NOMO-1 (cell line): ENCODE results near the gene REXO1.
A peak's percentile ranks its signal among the peaks of the same experiment; 100 is the strongest.
"Not testable (repeated sequence)": the region's sequence is repeated elsewhere in the genome, so short reads cannot be mapped to it uniquely, and the experiment has no call there.

ENCODE experiments used
- DNase-seq, 2 experiments: peaks; one replicate each; lab custom pipeline; 2025; ENCODE audit not compliant: unreplicated experiment in 2 of 2; lab: John Stamatoyannopoulos, UW

The REXO1 gene

DNA sequence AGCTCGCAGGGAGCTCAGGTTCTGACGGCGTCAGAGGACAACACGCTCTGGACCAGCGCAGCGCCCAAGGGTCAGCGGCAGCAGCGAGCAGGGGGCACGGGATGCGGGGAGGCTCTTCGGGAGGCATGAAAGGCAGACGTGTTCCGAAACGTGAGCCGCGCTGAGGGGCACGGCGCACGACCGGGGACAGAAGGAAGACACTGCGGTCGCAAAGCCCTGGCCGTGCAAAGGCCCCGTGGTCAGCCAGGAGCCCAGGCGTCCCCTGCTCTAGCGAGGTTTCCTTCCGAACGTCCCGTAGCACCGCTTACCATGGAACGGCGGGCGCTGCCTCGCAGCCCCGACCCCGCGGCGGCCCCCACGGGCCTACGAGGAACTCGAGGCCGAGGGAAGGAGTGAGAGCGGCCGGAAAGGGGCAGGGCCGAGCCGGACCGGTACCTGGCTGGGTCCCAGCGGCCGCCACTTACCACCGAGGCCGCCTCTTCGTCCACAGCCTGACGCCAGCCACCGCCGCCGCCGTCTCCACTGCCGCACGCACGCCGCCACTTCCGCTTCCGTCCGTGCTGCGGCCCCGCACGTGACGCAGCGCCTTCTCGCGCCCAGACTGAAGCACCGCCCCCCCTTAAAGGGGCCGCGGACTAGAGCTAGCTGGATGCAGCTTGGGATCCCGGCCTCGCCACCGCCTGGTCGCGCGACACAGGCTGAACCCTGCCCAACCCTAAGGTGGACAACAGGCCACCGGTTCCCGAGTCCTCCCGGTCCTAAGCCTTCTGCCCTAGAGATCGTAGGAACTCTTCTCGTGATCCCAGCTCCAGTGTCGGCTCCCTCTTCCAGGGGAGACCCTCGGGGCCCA, 27.6 kb upstream of the REXO1 start:
- DNase-seq = peak; percentile 92 to 96

GRCh38 chr19:1875265-1875645, 27.0 kb upstream of the REXO1 start:
- not testable (repeated sequence) for DNase-seq

GRCh38 chr19:1874554-1875185, 26.4 kb upstream of the REXO1 start:
- DNase-seq = peak in 1 of 2 experiments; percentile 55

DNA sequence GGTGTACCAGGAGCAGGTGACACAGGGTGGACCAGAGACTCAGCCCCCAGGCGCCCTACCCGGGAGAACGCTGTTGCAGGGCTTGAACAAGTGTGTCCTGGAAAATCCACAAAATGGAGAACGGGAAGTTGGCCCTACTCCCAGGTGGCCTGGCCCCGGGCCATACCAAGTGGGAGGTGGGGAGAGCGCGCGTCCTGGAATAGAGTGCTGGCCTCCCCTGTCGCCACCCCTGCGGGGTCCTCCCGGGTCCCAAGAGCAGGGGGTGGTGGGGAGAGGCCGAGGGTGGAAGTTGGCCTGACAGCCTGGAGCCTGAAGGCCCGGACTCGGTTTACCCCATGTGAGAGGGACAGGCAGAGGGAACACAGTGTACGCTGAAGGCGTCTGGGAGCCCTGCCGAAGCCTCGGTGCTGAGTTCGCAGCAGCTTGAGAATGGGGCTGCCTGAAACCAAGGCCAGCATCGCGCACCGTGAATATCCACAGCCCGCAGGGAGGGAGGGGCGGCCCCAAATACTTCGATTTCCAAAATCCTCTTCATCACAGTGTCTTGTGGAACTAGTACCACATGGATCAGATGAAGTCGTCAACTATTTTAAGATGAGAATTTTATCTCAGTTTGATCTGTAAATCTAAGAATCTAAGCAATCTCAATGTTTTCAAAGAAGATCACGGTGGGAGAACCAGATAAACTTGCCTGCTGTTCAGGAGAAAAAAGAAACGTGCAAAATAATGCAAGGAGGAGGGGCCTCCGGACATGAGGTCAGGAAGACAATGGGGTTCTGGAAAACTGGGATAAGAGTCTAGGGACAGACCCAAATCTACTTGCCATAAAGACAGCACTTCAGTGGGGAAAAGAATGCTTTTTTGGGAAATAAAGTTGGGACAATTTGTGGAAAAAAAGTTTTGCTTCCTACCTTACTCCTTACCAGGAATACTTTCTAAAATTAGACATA, 25.5 kb upstream of the REXO1 start:
- no peak for DNase-seq

DNA sequence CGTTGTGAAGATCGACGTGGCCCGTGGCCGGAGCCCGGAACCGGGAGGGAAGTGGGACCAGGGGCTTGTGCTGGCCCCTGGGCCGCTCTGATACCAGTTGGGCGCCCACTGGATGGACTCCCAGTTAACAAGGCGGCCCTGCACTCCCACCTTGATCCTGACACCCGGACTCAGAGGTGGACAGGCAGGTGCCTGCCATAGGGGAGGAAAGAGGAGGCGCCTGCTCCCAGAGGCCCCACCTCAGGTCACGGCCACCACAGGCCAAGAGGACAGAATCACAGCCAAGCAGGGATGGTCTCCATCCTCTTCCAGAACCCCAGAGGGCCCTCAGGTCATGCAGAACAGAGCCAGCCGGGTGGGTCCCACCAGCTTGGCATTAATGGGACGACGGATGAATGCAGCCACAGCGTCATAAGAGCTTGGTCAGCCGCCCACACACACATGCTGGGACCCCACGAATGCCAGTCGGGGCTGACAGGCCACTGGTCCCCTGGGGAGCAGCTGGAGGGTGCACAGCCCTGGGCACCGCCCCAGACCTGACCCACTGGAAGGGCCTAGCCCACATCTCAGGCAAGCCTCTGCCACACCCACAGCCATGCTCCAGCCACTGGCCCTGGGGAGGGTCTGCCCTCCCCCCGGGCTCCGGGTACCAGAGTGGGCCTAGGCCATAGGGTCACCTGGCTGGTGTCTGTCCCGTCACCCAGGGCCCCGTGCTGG, 24.7 kb upstream of the REXO1 start:
- no peak for DNase-seq

DNA sequence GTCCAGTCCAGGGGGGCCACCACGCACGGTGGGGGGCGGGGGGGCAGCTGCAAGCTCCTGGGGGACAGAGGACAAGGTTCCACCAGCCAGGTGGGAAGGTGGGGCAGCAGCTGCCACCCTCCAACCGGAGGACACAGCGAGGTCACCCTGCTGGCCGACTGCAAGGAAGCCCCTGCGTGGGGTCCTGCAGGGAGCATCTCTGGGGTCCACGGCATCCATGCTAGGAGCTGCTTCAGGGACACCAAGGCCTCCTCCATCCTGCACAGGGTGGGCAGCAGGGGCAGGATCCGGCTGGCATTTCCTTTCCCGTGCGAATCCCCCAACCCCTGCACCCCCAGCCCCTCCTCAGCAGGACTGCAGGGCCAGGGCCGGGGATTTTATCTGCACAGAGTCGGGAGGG, 23.3 kb upstream of the REXO1 start:
- DNase-seq = no peak

DNA sequence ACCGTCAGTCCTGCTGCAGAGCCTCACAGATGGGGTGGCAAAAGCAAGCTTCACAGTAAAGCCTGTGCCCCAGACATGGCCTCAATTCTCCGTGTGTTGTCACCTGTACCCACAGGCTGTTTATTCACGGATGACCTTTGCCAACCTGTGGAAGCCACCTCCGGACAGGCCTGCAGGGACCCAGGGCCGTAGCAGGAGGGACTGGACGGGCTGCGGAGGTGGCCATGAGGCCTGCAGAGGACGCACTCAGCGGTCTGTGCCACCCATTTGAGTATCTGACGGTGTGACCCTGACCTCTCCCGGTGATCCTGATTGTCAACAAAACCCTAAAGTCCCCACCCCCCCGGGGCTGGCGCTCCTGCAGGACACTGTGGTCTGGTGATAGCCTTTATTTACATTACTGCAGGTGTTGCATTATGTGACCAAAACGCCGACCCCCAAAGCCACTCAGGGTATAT, 22.9 kb upstream of the REXO1 start:
- no peak for DNase-seq

DNA sequence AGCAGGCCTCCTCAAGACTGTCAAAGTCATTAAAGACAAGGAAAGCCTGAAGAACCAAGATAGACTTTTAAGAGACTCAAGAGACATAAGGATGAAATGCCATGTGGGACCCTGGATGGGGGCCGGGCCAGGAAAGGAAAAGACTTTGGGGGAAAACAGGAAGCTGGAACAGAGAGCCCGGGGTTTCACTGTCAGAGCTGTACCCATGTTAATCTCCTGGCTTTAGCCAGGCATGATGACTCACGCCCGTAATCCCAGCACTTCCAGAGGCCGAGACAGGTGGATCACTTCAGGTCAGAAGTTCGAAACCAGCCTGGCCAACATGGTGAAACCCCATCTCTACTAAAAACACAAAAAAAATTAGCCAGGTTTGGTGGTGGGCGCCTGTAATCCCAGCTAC, 20.7 kb upstream of the REXO1 start:
- no peak for DNase-seq

DNA sequence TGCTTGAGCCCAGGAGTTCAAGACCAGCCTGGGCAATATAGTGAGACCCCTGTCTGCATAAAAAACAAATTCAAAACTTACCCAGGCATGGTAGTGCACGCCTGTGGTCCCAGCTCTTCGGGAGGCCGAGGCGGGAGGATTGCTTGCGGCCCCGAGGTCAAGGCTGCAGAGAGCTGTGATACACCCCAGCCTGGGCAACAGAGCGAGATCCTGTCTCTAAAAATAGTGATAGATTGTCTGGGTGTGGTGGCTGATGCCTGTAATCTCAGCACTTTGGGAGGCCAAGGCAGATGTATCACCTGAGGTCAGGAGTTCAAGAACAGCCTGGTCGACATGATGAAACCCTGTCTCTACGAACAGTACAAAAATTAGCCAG, 19.1 kb upstream of the REXO1 start:
- DNase-seq = no peak

GRCh38 chr19:1866693-1867348, 18.5 kb upstream of the REXO1 start:
- no peak for DNase-seq

- DNase-seq = no peak
These were observed 17.1 kb upstream of the REXO1 start for GRCh38 chr19:1865172-1866010.

- peak; percentile 66 to 74 for DNase-seq
These were observed 16.3 kb upstream of the REXO1 start for GRCh38 chr19:1864480-1865171.

DNA sequence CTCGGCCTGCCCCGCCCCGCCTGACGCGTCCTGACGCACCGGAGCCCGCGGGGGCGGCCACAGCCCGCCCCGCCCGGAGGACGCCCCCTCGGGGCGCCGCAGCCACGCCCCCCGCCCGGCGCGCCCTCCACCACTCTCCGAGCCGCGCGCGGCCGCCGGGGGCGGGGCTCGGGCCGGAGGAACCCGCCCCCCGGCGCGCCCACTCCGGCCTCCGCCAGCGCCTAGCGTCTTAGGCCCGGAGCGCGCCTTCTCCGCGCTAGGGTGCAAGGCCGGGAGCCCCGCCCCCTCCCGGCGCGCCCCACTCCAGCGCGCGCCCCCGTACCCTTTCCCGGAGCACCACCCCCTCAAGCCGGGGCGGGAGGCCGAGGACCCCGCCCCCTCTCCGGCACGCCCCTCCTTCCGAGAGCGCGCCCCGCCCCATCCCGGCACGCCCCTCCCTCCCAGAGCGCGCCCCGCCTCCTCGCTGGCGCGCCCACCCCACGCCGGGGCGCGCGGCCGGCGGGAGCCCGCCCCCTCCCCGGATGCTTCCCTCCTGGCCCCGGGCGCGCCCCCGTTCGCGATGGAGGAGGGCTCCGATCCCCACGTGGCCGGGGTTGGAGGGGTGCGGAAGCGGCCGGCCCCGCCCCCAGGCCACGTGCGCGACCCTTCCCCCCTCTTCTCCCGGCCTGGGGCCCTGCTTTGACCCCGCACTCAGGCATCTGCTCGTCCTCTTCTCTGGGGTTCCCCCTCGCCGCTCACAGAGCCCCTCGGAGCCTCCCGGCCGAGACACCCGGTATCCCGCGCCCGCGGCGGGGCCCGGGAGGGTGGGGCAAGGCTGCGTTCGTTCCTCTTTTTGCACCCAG, 15.6 kb upstream of the REXO1 start:
- DNase-seq = peak; percentile 89 to 95

DNA sequence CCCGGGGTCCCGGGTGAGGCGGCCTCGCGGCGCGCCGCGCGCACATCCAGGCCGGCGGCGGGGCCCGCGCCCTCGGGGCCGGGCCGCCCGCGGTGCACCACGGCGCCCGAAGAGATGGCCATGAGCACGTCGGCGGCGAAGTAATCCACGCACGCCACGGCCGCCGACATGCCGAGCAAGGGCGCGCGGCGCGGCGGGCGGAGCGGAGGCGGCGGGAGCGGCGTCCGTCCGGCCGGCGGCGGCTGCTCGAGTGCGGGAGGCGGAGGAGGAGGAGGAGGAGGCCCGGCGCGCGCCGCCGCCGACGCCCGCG, 15.0 kb upstream of the REXO1 start, which contains the start of gene KLF16:
Gene KLF16 (minus strand): TSS at position 252 of the 310 bp plus-strand sequence. CDS start 82 bp downstream, at position 170.
- DNase-seq = no peak

GRCh38 chr19:1862424-1863327, 14.4 kb upstream of the REXO1 start:
- DNase-seq = no peak

DNA sequence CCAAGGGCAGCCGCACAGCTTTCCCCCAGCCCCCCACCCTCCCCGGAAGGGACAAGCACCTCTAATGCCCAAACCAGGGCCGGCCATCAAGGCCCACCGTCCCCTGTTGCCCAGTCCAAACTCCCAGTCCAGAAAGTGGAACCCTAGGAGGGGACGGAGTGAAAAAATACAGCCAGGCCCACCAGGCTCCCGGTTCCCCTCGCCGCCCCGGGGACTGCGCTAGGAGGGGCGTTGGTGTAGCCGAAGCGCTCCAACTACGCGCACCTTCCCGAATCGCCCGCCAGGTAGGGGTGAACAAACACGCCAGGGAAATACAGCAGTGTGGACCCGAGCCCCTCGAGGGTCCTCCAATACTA, 13.8 kb upstream of the REXO1 start:
- no peak for DNase-seq

- DNase-seq = no peak
These were observed 13.3 kb upstream of the REXO1 start for GRCh38 chr19:1861599-1862031.
